ENCODE measurements around the gene PPFIBP2.

- TF ChIP-seq EZH2 (IDR thresholded peaks at IDR 0.05; ENCODE audit: borderline replicate concordance, low read length) = no peak
- TF ChIP-seq, protein P1, sequence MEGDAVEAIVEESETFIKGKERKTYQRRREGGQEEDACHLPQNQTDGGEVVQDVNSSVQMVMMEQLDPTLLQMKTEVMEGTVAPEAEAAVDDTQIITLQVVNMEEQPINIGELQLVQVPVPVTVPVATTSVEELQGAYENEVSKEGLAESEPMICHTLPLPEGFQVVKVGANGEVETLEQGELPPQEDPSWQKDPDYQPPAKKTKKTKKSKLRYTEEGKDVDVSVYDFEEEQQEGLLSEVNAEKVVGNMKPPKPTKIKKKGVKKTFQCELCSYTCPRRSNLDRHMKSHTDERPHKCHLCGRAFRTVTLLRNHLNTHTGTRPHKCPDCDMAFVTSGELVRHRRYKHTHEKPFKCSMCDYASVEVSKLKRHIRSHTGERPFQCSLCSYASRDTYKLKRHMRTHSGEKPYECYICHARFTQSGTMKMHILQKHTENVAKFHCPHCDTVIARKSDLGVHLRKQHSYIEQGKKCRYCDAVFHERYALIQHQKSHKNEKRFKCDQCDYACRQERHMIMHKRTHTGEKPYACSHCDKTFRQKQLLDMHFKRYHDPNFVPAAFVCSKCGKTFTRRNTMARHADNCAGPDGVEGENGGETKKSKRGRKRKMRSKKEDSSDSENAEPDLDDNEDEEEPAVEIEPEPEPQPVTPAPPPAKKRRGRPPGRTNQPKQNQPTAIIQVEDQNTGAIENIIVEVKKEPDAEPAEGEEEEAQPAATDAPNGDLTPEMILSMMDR (IDR thresholded peaks at IDR 0.05; ENCODE audit: low read length) = no peak
Observed at GRCh38 chr11:7637447-7638157, 123.8 kb downstream of the PPFIBP2 start.
